Astrocyte (in vitro differentiated cells and primary cell): ENCODE data around the gene TMF1.

Experiments
- EZH2 ChIP-seq: IDR thresholded peaks from 2 replicates; pipeline ENCODE4 v1.6.1; 2012; ENCODE audit warnings: mild to moderate bottlenecking, low read length, inconsistent platforms; ENCODE audit not compliant: insufficient read depth
- TF ChIP-seq, protein P1 (sequence below): IDR thresholded peaks from 2 replicates; pipeline ENCODE4 v1.5.1; 2011; ENCODE audit warnings: low read depth, mild to moderate bottlenecking, inconsistent platforms, low read length, moderate library complexity; ENCODE audit not compliant: insufficient read depth

- TF ChIP-seq, protein P1, sequence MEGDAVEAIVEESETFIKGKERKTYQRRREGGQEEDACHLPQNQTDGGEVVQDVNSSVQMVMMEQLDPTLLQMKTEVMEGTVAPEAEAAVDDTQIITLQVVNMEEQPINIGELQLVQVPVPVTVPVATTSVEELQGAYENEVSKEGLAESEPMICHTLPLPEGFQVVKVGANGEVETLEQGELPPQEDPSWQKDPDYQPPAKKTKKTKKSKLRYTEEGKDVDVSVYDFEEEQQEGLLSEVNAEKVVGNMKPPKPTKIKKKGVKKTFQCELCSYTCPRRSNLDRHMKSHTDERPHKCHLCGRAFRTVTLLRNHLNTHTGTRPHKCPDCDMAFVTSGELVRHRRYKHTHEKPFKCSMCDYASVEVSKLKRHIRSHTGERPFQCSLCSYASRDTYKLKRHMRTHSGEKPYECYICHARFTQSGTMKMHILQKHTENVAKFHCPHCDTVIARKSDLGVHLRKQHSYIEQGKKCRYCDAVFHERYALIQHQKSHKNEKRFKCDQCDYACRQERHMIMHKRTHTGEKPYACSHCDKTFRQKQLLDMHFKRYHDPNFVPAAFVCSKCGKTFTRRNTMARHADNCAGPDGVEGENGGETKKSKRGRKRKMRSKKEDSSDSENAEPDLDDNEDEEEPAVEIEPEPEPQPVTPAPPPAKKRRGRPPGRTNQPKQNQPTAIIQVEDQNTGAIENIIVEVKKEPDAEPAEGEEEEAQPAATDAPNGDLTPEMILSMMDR, result no peak
- no peak for TF ChIP-seq EZH2
Observed at GRCh38 chr3:69044608-69045007, 7.5 kb downstream of the TMF1 start.
